RCC 7860 (cell line): Measurements from ENCODE around the gene MYO7A.

Experiments used
- DNase-seq: peaks from one replicate; pipeline ENCODE4 v3.0.0-alpha.2; 2015; ENCODE audit warnings: low spot score
- FAIRE-seq: peaks from 2 replicates; lab custom pipeline; 2012; peaks lifted over from hg19 to GRCh38; lab: Jason Lieb, UNC

MYO7A gene

DNA sequence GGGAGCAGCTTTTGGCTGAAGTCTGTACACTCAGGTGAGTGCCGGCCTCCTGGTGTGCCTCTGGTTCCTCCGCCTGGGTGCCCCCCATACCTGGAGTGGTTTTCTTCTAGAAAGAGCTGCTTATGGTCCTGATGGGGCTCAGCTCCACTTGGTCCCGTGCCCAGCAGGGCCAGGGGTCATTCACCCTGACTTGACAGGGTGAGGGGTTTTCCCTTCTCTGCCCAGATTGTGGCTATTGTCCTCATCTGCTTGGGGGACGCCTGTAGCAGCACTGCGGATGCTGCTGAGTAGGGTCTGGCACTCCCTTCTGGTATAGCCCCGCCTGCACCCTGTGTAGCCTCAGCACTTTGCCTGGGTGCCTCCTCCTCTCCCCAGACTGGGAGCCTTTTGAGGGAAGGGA is 17.2 kb upstream of the MYO7A start:
- FAIRE-seq (no peak), DNase-seq (no peak)

DNA sequence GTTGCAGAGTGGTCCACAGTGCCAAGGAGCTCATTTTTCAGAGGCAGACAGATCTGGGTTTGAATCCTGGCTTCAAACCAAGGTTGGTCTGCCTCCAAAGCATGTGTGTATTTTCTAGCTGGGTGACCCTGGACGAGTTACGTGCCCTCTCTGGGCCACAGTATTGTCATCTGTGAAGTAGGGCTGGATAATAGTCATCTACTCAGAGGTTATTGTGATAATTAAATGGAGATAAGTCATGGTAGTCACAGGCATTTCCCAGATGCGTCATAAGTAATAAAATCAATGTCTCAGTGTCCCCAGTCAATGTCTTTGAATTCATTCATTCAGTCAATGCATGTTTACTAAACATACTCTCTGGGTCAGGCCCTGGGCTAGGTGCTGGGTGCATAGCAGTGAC is 16.8 kb upstream of the MYO7A start:
- DNase-seq (no peak), FAIRE-seq (no peak)

DNA sequence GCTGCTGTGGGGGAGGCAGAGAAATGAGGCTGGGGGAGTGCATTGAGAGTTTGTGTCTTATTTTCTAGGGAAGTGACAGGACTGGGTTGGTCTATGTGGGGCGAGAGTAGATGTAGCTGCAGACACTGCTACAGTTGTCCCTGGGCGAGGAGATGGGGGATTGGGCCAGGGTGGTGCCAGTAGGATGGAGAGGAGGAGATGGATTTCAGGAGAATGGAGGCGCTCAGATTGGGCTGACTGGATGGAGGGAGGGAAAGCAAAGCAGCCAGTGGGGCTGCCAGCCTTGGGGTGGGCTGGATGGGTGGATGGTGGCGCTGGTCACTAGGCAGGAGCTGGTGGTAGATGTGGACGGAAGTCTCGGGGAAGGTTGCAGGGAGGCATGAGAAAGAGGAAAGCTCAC is 16.1 kb upstream of the MYO7A start:
- FAIRE-seq (no peak), DNase-seq (no peak)

GRCh38 chr11:77112641-77113381 is 15.2 kb upstream of the MYO7A start:
- DNase-seq (no peak), FAIRE-seq (no peak)

GRCh38 chr11:77113382-77114088 is 14.5 kb upstream of the MYO7A start:
- FAIRE-seq, result peak; percentile 11
- DNase-seq, result no peak

DNA sequence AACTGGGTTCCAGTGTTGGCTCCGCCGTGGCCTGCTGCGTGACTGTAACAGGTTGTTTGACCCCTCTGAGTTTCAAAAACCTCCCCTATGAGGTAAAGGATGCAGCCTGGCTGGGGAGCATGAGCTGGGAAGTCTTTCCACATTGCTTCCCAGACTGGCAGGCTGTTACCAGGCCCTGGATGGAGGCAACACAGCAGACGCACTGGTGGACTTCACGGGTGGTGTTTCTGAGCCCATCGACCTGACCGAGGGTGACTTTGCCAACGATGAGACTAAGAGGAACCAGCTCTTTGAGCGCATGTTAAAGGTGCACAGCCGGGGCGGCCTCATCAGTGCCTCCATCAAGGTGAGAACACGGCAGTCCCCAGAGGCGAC is 14.0 kb upstream of the MYO7A start:
- FAIRE-seq, result no peak
- DNase-seq, result no peak

DNA sequence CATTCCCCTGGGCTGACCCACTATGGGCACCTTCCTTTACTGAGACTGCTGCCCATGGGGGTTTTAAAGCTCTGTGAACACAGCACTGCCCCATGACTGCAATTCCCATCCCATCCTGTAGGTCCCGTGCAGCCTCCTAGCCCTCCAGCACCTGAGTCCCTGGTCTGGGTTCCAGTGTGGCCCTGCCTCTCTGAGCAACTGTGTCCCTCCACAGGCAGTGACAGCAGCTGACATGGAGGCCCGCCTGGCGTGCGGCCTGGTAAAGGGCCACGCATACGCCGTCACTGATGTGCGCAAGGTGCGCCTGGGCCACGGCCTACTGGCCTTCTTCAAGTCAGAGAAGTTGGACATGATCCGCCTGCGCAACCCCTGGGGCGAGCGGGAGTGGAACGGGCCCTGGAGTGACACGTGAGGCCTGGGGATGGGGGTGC is 12.8 kb upstream of the MYO7A start:
- no peak for FAIRE-seq
- no peak for DNase-seq

- DNase-seq, result no peak
These were observed 12.1 kb upstream of the MYO7A start for GRCh38 chr11:77115956-77116355.

DNA sequence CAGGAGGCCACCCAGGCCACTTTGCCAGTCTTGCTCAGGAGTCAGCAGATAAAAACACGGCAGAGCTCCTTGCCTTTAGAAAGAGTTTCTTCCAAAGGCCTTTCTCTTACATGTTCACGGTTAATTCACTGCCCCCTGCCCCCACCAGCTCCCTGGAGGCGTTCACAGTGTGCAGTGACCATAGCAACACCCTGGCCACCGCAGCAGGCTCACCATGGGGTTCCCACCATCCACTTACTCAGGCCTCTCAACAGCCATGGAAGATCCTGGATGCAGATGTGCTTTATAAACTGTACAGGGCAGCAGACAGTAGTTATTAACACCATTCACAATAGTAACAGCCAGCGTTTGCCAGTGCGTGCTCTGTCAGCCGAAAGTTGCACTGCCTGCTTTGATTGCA is 10.6 kb upstream of the MYO7A start:
- FAIRE-seq (no peak), DNase-seq (no peak)

More at GRCh38 chr11:77115956-77116355, 12.1 kb upstream of the MYO7A start:
- no peak for FAIRE-seq

GRCh38 chr11:77118086-77118485 is 10.0 kb upstream of the MYO7A start:
- DNase-seq, result no peak
- no peak for FAIRE-seq

DNA sequence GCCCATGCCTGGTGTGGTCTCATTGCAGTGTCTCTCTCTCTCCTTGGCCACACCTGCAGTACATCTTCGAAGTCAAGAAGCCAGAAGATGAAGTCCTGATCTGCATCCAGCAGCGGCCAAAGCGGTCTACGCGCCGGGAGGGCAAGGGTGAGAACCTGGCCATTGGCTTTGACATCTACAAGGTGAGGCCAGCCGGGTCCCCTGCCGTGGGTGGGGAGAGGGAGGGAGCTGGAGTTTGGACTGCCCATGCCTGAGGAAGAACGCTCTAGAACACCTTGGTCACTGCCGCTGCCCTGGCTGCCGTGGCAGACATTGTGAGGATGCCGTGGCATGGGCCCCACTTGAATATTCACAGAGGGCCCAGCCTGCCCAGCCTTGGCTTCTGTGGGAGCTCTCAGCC is 9.1 kb upstream of the MYO7A start:
- no peak for DNase-seq
- no peak for FAIRE-seq

DNA sequence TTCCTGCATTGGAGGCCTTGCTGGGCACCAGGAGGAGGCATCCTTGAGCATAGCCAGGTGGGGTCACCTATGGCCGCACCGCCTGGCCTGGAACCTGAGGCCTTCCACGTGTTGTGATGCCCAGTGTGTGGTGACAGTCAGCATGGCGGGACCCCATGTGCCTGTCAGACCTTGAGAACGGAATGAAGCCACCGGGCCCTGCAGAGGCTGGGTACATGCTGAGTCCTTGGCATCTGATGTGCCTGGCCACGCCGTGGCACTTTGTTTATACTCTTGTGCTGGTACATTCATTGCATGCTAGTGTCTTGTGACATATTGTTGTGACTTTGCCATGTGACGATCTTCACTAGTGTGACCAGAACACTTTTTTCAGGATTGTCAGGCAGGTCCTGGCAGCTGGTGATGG is 8.5 kb upstream of the MYO7A start:
- DNase-seq (no peak), FAIRE-seq (no peak)

DNA sequence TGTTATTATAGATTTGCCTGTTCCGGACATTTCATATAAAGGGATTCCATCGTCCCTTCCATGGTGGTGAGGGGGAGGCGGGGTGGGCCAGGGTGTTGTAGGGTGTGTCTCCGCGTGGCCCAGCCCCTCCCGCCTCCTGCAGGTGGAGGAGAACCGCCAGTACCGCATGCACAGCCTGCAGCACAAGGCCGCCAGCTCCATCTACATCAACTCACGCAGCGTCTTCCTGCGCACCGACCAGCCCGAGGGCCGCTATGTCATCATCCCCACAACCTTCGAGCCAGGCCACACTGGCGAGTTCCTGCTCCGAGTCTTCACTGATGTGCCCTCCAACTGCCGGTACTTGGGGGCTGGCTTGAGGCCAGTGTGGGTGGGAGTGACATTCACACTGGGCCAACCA is 7.5 kb upstream of the MYO7A start:
- DNase-seq (no peak), FAIRE-seq (no peak)

DNA sequence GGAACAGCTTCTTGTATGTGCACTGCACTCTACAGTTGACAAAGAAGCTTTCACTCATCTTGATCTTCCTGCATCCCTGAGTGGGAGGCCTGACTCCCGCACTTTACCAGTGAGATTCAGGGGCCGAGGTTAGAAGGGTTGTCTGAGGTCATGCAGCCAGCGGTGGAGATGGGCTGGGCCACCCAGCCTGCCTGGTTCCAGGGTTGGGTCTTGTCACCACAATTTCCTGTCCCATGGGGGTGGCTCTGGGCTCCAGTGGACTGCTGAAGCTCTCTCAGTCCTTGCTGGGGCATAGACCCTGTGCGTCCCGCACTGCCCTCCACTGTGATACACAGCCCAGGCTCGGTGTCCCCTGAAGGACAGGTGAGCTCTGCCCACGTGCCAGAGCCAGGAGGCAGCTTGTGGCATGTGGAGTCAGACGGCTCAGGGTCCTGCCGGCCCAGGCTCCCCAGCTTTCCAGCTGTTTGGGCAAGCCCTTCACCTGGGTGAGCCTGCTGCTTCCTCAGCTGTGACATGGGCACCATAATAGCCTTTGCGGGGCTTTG is 6.9 kb upstream of the MYO7A start:
- FAIRE-seq (no peak), DNase-seq (no peak)

GRCh38 chr11:77121876-77122575 is 6.0 kb upstream of the MYO7A start:
- FAIRE-seq, result no peak
- no peak for DNase-seq

- no peak for FAIRE-seq
- no peak for DNase-seq
These were observed 5.4 kb upstream of the MYO7A start for GRCh38 chr11:77122576-77123212.

DNA sequence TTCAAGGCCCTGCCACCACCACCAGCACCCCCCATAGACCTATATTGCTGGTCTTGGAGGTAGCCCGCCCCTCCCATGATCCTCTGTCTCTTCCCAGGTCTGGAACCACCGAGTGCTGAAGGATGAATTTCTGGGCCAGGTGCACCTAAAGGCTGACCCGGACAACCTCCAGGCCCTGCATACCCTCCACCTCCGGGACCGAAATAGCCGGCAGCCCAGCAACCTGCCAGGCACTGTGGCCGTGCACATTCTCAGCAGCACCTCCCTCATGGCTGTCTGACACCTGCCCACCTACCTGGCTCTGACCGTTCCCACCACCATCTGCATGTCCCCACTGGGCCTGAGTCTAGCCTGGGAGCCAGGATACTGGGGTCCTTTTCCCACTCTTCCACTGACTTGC is 4.5 kb upstream of the MYO7A start:
- FAIRE-seq (no peak), DNase-seq (no peak)

GRCh38 chr11:77124041-77124440 is 4.0 kb upstream of the MYO7A start:
- no peak for DNase-seq
- no peak for FAIRE-seq

GRCh38 chr11:77124488-77124887 is 3.6 kb upstream of the MYO7A start:
- no peak for DNase-seq
- no peak for FAIRE-seq

- FAIRE-seq, result no peak
- no peak for DNase-seq
These were observed 2.9 kb upstream of the MYO7A start for GRCh38 chr11:77125191-77125590.

- FAIRE-seq (no peak), DNase-seq (no peak)
These were observed 2.4 kb upstream of the MYO7A start for GRCh38 chr11:77125695-77126094.
